Glutamatergic neuron (in vitro differentiated cells): ENCODE data around the gene HOXA9. TPM values are rescaled to one million over a fixed set of nuclear protein-coding genes. Genes with fewer than 3 reads are reported as not detected.

Experiments
- DNase-seq: peaks from one replicate; pipeline ENCODE4 v3.0.0; 2022
- H3K27ac Mint-ChIP-seq: one replicate; pipeline ENCODE4 v1.8.0; 2020; ENCODE audit warnings: mild to moderate bottlenecking, mixed read lengths, inconsistent platforms; ENCODE audit not compliant: unreplicated experiment
- H3K27me3 Mint-ChIP-seq: one replicate; pipeline ENCODE4 v1.8.0; 2020; ENCODE audit warnings: mild to moderate bottlenecking, moderate library complexity, mixed read lengths, inconsistent platforms; ENCODE audit not compliant: unreplicated experiment
- H3K36me3 Mint-ChIP-seq: one replicate; pipeline ENCODE4 v1.8.0; 2020; ENCODE audit warnings: mild to moderate bottlenecking, mixed read lengths, inconsistent platforms; ENCODE audit not compliant: unreplicated experiment
- H3K4me1 Mint-ChIP-seq: one replicate; pipeline ENCODE4 v1.8.0; 2020; ENCODE audit warnings: mild to moderate bottlenecking, low read depth, mixed read lengths, inconsistent platforms; ENCODE audit not compliant: unreplicated experiment
- H3K4me3 Mint-ChIP-seq: one replicate; pipeline ENCODE4 v1.8.0; 2020; ENCODE audit warnings: mild to moderate bottlenecking, mixed read lengths, inconsistent platforms; ENCODE audit not compliant: unreplicated experiment
- H3K9me3 Mint-ChIP-seq: one replicate; pipeline ENCODE4 v1.8.0; 2020; ENCODE audit warnings: mild to moderate bottlenecking, moderate library complexity, mixed read lengths, inconsistent platforms; ENCODE audit not compliant: unreplicated experiment
- total RNA-seq: library from RNA; stranded (reverse); fragmentation: NEBNext Ultra II Directional; extraction: Animal tissue kit (Norgen Biotek cat#: 25700); gene quantifications from one replicate; pipeline ENCODE4 v1.2.1, GENCODE V29; 2021; ENCODE audit not compliant: unreplicated experiment
- TF ChIP-seq, protein P1 (sequence below): fragments of 200-600 bp; sonication (generic); IDR thresholded peaks from one replicate; pipeline ENCODE4 v1.5.0; 2021; ENCODE audit not compliant: partially characterized antibody, unreplicated experiment

Gene HOXA9
- total RNA-seq, 1 donor from 2014 or later = not detected

DNA sequence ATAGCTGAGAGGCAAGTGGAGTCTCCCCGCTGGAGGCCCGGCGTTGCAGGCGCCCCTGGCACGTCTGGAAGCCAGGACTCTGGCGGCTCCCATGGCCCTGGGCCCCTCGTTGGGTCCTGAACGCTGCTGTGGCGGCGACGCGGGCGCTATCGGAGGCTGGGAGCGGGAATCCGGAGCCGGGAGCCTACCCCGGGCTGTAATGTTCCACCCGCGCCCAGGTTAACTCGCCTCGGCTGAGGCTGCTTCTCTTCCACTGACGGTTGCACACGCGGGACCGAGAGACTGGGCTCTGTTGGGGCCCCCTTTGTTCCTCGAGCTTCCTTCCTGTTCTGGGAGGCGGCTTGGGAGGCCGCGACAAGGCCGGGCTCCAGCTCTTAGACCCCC lies 20.6 kb downstream of the HOXA9 start:
- no peak overlapping the region for H3K27ac Mint-ChIP-seq
- H3K36me3 Mint-ChIP-seq = peaks cover 17% of the 10 kb centered on the region
- peaks cover 46% of the 10 kb centered on the region for H3K27me3 Mint-ChIP-seq
- no peak overlapping the region for H3K4me3 Mint-ChIP-seq
- no peak for DNase-seq
- TF ChIP-seq, protein P1, sequence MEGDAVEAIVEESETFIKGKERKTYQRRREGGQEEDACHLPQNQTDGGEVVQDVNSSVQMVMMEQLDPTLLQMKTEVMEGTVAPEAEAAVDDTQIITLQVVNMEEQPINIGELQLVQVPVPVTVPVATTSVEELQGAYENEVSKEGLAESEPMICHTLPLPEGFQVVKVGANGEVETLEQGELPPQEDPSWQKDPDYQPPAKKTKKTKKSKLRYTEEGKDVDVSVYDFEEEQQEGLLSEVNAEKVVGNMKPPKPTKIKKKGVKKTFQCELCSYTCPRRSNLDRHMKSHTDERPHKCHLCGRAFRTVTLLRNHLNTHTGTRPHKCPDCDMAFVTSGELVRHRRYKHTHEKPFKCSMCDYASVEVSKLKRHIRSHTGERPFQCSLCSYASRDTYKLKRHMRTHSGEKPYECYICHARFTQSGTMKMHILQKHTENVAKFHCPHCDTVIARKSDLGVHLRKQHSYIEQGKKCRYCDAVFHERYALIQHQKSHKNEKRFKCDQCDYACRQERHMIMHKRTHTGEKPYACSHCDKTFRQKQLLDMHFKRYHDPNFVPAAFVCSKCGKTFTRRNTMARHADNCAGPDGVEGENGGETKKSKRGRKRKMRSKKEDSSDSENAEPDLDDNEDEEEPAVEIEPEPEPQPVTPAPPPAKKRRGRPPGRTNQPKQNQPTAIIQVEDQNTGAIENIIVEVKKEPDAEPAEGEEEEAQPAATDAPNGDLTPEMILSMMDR = no peak
- H3K4me1 Mint-ChIP-seq = no peaks in the 10 kb centered on the region
- H3K9me3 Mint-ChIP-seq = peaks cover 4% of the 10 kb centered on the region

DNA sequence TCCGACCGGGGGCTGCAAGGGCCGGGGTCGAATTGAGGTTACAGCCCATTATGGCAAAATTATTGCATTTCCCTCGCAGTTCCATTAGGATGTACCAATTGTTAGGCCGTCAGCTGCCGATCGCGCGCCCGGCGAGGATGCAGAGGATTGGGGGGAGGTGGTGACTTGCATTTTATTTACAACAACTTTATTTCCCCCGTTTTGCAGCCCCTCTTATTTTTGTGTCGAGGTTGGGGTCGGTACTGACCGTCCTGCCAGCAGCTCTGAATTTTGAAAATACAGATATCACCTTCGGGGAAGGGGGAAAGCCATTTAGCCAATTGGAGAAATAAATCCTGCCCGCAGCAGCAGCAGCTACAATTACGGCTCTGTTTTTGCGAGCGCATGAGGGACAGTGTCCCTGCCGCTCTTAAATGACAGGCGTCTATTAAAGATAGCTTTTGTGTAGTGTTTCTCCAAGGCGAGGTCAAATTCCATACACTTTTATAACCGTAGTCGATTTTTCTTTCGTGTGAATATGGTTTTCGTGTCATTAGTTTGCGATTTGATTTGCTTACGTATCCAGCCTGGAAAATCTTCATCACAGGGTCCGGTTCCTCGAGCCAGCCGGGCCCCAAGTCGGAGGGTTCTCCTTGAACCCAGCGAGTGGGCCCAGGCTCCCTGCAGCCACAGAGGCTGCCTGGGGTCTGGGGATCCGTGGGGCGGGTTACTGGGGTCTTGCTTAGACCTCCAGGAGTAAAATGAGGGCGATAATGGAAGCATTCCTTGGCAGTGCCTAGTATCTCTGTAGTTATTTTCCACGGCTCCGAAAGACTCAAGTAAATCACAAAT lies 21.2 kb downstream of the HOXA9 start:
- Mint-ChIP-seq H3K27ac (no peak overlapping the region), H3K36me3 (peaks cover 17% of the 10 kb centered on the region), H3K9me3 (peaks cover 5% of the 10 kb centered on the region), H3K4me1 (no peaks in the 10 kb centered on the region), H3K4me3 (no peak overlapping the region), H3K27me3 (peaks cover 45% of the 10 kb centered on the region)
- no peak for DNase-seq
- TF ChIP-seq, protein P1 = no peak

DNA sequence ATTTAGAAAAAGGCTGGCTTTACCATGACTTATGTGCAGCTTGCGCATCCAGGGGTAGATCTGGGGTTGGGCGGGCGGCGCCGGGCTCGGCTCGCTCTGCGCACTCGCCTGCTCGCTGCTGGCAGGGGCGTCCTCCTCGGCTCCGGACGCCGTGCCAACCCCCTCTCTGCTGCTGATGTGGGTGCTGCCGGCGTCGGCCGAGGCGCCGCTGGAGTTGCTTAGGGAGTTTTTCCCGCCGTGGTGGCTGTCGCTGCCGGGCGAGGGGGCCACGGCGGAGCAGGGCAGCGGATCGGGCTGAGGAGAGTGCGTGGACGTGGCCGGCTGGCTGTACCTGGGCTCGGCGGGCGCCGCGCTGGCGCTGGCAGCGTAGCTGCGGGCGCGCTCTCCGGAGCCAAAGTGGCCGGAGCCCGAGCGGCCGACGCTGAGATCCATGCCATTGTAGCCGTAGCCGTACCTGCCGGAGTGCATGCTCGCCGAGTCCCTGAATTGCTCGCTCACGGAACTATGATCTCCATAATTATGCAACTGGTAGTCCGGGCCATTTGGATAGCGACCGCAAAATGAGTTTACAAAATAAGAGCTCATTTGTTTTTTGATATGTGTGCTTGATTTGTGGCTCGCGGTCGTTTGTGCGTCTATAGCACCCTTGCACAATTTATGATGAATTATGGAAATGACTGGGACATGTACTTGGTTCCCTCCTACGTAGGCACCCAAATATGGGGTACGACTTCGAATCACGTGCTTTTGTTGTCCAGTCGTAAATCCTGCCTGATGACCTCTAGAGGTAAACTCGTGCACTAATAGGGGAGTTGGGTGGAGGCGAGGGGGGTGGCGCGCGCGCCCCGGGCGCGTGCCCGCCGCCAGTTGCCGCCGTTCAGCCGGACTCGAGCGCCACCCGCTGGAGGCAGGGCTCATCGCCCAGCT lies 22.1 kb downstream of the HOXA9 start, which contains the start of gene HOXA5:
TSS of gene HOXA5 (minus strand) at position 659 of the 927 bp plus-strand sequence. CDS start at position 585, 74 bp downstream.
- Mint-ChIP-seq H3K4me3 (peak within 1 kb of the TSS; percentile 83), H3K9me3 (peaks cover 5% of the 10 kb centered on the region), H3K36me3 (peaks cover 17% of the 10 kb centered on the region), H3K27me3 (peaks cover 47% of the 10 kb centered on the region), H3K27ac (no peak within 1 kb of the TSS), H3K4me1 (no peaks in the 10 kb centered on the region)
- TF ChIP-seq, protein P1 = peak; percentile 78
- DNase-seq = peak; percentile 70

DNA sequence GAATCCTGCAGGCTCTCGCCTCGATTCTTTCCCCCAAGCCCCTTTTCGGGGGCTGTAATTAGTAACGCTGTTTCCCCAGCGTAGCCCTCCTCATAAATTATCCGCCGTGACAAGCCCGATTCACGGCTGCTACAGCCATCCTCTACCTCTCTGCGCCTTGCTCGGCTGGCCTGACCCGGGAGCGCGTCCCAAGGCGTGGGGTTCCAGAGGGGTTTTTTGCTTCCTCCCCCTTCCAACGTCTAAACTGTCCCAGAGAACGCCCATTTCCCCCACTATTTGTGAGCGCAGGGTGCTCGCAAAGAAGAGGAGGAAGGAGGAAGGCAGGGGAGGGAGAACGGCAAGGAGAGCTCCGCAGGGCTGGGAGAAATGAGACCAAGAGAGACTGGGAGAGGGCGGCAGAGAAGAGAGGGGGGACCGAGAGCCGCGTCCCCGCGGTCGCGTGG lies 22.7 kb downstream of the HOXA9 start:
- Mint-ChIP-seq H3K36me3 (peaks cover 17% of the 10 kb centered on the region), H3K4me1 (no peaks in the 10 kb centered on the region), H3K4me3 (peak overlapping the region; percentile 83), H3K9me3 (peaks cover 5% of the 10 kb centered on the region), H3K27ac (no peak overlapping the region), H3K27me3 (peaks cover 45% of the 10 kb centered on the region)
- TF ChIP-seq, protein P1 = no peak
- DNase-seq = no peak
